Bronchial epithelial cell (primary cell): Measurements from ENCODE around the gene VEPH1. TPM values are rescaled to one million over a fixed set of nuclear protein-coding genes. Genes with fewer than 3 reads are reported as not detected.

ENCODE experiments used
- DNase-seq: peaks from one replicate; pipeline ENCODE4 v3.0.0-alpha.2; 2010; ENCODE audit warnings: low read depth
- FAIRE-seq: peaks from 2 replicates; lab custom pipeline; 2011; peaks lifted over from hg19 to GRCh38; lab: Jason Lieb, UNC
- H3K27me3 ChIP-seq: 2 replicates; pipeline ENCODE4 v1.5.1; 2011; ENCODE audit warnings: low read length; ENCODE audit not compliant: control insufficient read depth, insufficient read depth
- H3K36me3 ChIP-seq: 2 replicates; pipeline ENCODE4 v1.5.1; 2011; ENCODE audit warnings: low read length; ENCODE audit not compliant: control insufficient read depth, insufficient read depth
- H3K4me3 ChIP-seq: 2 replicates; pipeline ENCODE4 v1.5.1; 2011; ENCODE audit warnings: mild to moderate bottlenecking, low read depth, low read length, control low read depth
- CTCF ChIP-seq: IDR thresholded peaks from 2 replicates; pipeline ENCODE4 v1.5.1; 2011; ENCODE audit warnings: mild to moderate bottlenecking, moderate library complexity, low read length, control low read depth, inconsistent platforms; ENCODE audit not compliant: insufficient read depth, severe bottlenecking
- total RNA-seq: library from RNA; depleted of rRNA; stranded (reverse); fragments of >200 nt; gene quantifications from 2 replicates; pipeline ENCODE4 v1.2.1, GENCODE V29; 2014

Gene VEPH1
- total RNA-seq, 1 donor from 2014 or later, result 1.3 TPM

- no peaks in the 10 kb centered on the region for H3K36me3 ChIP-seq
- TF ChIP-seq CTCF, result no peak
- DNase-seq, result no peak
- no peak for FAIRE-seq
- H3K27me3 ChIP-seq, result no peaks in the 10 kb centered on the region
- H3K4me3 ChIP-seq, result no peak overlapping the region
These were observed 43.0 kb downstream of the VEPH1 start for GRCh38 chr3:157460253-157460652.

- DNase-seq, result no peak
- FAIRE-seq, result no peak
- H3K36me3 ChIP-seq, result no peaks in the 10 kb centered on the region
- no peaks in the 10 kb centered on the region for H3K27me3 ChIP-seq
- TF ChIP-seq CTCF, result no peak
- no peak overlapping the region for H3K4me3 ChIP-seq
These were observed 43.5 kb downstream of the VEPH1 start for GRCh38 chr3:157459706-157460105.

GRCh38 chr3:157453824-157454223, 49.4 kb downstream of the VEPH1 start:
- FAIRE-seq (no peak), DNase-seq (no peak)
- no peak for TF ChIP-seq CTCF
- no peaks in the 10 kb centered on the region for H3K27me3 ChIP-seq
- H3K36me3 ChIP-seq, result no peaks in the 10 kb centered on the region
- H3K4me3 ChIP-seq, result no peak overlapping the region

DNA sequence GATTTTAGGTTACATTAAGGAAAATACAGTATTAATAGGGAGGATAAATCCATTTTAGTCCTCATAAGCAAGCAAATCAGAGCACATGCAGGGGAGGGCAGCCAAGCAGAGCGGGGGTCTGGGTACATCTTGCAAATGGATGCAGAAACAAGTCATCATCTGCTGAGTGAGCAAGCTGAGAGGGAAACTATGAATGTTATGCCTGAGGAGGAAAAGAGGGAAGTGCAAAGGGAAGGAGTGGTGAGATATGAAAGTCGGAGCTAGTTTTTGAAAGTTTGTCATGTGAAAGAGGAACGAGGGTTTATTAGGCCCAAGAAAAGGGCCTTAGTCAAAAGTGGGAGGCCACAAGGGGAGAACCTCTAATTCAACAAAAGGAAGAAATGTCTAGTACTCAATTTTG, 51.1 kb downstream of the VEPH1 start:
- DNase-seq, result no peak
- no peak for FAIRE-seq
- H3K4me3 ChIP-seq, result no peak overlapping the region
- TF ChIP-seq CTCF, result no peak
- no peaks in the 10 kb centered on the region for H3K36me3 ChIP-seq
- no peaks in the 10 kb centered on the region for H3K27me3 ChIP-seq

DNA sequence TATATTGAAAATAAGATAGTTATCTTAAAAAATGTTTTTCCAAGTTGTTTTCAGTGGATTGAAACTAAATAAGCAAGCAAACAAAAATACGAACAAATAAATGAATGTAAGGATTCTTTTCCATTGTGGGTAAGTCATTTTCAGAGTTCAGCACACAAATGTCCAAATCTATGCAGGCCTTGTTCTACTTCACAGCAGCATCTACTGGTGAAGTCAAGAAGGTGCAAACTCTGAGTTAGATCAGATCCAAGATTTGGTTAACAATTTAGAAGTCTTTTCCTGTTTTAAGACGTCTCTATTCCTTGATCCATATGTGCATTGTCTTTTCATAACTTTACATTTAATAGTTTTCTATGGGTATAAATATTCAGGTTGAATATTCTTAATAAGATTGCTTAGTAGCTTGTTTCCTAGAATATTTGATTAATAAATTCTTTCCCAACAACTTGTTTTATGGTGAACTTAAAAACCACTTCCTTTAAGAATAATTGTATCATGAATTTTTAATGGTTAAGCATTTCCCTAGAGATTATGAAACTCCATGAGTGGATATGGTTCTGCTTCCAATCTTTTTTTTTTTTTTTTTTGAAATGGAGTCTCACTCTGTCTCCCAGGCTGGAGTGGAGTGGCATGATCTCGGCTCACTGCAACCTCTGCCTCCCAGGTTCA, 56.1 kb downstream of the VEPH1 start:
- no peak for FAIRE-seq
- H3K4me3 ChIP-seq, result no peak overlapping the region
- no peaks in the 10 kb centered on the region for H3K27me3 ChIP-seq
- peak; percentile 52 for TF ChIP-seq CTCF
- DNase-seq, result peak; percentile 32
- no peaks in the 10 kb centered on the region for H3K36me3 ChIP-seq

DNA sequence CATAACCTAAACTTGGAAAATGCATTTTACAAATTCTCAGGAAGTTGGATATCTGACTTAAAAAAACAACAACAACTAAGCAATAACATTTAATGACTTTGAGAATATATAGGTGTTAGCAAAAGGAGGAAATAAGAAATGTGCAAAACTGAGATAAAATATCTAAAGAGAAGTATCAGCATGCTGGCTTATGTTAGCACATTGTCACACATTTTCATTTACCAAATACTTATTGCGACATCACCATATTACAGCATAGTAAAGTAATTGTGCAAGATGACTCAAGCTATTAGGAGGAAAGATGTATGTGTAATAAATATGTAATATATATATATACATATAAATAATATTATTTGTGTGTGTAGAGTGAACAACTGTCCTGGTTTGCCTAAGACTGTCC, 57.4 kb downstream of the VEPH1 start:
- Histone ChIP-seq H3K27me3 (no peaks in the 10 kb centered on the region), H3K36me3 (no peaks in the 10 kb centered on the region), H3K4me3 (no peak overlapping the region)
- TF ChIP-seq CTCF, result no peak
- FAIRE-seq (no peak), DNase-seq (peak; percentile 91)
